GM19395 (cell line): Measurements from ENCODE around the gene INSR.
"Not testable (repeated sequence)": the region's sequence is repeated elsewhere in the genome, so short reads cannot be mapped to it uniquely, and the experiment has no call there.

Source experiments
- ATAC-seq: cut with Tn5 transposase; IDR thresholded peaks from one replicate; pipeline ENCODE4 v1.9.1; 2021; ENCODE audit warnings: mild to moderate bottlenecking, moderate library complexity; ENCODE audit not compliant: unreplicated experiment

INSR gene

DNA sequence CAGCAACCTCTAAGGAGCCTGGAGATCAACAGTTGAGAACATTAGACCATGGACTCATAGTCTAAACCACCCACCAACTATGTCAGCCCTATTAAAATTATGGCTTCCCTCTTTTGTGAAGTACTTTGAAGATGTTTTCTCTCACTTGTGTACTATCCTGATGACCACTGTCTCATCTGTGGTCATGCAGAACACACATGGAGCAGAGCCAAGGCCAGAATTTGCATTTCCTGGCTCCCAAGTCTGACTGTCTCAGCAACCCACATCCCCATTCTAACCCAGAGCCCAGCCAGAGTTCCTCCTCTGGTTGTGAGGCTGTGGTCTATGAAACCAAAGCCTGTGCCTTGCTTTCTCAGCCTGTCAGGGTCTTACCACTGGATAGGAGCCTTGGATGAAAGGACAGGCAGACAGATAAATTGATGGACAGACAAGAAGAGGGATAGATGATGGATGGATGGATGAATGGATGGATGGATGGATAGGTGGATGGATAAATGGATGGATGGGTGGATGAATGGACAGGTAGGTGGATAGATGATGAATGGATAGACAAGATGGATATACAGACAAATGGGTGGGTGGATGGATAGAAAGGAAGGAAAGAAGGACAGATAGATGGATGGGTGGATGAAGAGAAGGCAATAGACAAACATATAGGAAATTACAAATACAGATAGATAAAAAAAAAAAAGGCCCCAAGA lies 189.3 kb downstream of the INSR start:
- no peak for ATAC-seq

- no peak for ATAC-seq
Observed at GRCh38 chr19:7101498-7102253, 192.5 kb downstream of the INSR start.

DNA sequence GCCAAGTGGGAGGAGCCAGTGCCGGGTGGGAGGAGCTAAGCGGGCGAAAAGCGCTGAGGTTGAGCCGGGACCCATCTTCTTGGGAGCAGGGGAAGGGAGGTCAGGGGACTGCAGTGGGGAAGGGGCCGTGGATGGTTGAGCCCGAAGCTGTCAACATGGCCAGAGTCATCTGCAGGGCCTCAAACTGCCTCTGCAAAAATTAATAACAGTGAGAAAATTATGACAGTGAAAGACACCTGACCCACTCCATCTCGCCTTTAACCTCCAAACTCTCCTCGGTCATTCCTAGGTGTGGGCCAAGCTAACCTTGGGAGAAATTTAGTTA lies 194.7 kb downstream of the INSR start:
- no peak for ATAC-seq

DNA sequence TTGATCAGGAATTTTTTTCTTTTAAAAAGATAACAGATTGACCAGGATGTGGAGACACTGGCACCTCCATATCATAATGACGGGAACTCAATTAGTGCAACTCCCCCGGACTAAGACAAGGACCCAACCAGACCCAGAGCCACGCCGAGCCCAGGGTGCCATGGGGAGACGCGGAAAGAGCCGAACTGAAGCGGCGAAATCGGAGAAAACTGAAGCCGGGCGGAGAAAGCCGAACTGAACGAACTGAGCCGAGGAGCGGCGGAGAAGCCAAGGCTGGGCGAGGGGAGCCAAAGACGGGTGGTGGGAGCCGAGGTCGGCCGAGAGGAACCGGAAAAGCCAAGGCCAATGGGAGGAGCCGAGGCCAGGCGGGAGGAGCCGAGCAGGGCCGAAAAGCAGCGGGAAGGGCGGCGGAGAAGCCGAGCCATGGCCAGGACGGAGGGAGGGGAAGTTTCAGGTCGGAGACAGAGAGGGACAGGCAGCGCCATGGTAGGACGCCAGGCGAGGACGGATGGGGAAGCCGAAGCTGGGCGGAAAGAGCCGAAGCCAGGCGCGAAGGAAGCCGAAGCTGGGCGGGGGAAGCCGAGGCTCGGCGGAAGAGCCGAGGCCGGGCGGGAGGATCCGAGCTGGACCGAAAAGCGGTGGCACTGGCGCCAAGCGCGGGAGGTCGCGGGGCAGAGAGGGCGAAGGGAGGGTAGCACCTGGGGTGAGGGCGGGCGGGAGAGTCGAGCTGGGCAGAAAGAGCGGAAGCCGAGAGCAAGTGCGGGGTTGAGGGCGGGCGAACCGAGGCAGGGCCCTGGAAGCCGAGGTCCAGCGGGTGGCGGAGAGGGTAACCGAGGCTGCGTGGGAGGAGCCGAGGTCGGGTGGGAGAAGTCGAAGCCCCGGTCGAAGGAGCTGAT lies 195.3 kb downstream of the INSR start:
- ATAC-seq, result peak; percentile 84

GRCh38 chr19:7098096-7098495 lies 196.1 kb downstream of the INSR start:
- ATAC-seq, result no peak

DNA sequence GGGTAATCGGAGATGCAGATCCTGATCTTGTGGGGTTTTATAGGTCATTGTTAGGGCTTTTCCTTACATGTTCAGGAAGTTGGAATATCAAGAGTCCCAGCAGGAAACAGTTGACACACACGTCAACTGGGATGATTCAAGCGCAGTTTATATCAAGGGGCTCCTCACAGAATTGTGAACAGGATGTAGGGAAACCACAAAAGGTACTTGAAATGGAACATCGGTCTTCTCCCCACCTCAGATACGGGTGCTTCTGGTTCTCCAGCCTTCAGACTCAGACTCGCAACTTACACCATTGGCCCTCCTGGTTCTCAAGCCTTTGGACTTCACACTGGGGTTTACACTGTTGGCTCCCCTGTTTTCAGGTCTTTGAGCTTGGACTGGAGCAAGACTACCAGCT lies 205.2 kb downstream of the INSR start:
- ATAC-seq, result no peak

DNA sequence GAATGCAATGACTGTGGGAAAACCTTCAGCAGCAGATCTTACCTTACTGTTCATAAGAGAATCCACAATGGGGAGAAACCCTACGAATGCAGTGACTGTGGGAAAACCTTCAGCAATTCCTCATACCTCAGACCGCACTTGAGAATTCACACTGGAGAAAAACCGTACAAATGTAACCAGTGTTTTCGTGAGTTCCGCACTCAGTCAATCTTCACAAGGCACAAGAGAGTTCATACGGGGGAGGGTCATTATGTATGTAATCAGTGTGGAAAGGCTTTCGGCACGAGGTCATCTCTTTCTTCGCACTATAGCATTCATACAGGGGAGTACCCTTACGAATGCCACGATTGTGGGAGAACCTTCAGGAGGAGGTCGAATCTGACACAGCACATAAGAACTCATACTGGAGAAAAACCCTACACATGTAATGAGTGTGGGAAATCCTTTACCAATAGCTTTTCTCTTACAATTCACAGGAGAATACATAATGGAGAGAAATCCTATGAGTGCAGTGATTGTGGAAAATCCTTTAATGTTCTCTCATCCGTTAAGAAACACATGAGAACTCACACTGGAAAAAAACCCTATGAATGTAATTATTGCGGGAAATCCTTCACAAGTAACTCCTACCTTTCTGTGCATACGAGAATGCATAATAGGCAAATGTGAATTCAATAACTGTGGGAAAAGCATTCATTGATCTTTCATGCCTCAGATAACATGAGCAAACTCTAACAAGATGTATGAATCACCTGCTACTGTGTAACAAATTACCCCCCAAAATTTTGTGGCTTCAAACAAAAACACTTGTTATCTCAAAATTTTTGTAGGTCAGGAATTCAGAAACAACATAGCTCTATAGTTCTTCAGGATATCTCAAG lies 210.9 kb downstream of the INSR start:
- ATAC-seq, result no peak

DNA sequence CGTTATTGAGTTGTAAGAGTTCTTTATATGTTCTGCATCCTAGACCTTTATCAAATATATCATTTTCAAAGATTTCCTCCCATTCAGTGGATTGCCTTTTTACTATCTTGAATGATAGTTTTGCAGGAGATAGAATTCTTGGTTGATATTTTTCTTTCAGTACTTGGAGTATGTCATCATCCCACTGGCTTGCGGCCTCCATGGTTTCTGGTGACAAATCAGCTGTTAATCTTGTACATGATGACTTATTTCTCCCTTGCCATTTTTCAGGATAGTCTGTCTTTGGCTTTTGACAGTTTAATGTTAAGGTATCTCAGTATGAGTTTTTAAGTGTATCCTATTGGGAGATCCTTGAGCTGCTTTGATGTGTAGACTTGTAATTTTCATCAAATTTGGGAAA lies 216.2 kb downstream of the INSR start:
- ATAC-seq, result no peak

DNA sequence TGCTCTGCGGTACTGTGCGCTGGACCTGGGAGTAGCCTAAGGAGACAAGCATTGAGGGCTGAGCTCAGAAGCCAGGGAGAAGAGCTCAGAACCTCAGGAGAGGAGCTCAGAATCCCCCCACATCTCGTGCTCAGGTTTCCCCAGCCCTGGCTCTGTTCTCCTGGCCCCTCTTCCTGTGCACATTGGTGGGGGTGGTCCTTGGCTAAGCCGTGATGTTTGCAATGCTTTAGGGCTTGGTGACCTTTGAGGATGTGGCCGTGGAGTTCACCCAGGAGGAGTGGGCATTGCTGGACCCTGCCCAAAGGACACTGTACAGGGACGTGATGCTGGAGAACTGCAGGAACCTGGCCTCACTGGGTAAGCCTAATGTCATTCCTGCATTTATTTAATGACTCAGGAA lies 218.1 kb downstream of the INSR start:
- no peak for ATAC-seq

- no peak for ATAC-seq
Observed at GRCh38 chr19:7074705-7075282, 219.4 kb downstream of the INSR start.

- no peak for ATAC-seq
Observed at GRCh38 chr19:7072541-7072940, 221.7 kb downstream of the INSR start.

GRCh38 chr19:7069904-7070226 lies 224.3 kb downstream of the INSR start:
- peak; percentile 22 for ATAC-seq

DNA sequence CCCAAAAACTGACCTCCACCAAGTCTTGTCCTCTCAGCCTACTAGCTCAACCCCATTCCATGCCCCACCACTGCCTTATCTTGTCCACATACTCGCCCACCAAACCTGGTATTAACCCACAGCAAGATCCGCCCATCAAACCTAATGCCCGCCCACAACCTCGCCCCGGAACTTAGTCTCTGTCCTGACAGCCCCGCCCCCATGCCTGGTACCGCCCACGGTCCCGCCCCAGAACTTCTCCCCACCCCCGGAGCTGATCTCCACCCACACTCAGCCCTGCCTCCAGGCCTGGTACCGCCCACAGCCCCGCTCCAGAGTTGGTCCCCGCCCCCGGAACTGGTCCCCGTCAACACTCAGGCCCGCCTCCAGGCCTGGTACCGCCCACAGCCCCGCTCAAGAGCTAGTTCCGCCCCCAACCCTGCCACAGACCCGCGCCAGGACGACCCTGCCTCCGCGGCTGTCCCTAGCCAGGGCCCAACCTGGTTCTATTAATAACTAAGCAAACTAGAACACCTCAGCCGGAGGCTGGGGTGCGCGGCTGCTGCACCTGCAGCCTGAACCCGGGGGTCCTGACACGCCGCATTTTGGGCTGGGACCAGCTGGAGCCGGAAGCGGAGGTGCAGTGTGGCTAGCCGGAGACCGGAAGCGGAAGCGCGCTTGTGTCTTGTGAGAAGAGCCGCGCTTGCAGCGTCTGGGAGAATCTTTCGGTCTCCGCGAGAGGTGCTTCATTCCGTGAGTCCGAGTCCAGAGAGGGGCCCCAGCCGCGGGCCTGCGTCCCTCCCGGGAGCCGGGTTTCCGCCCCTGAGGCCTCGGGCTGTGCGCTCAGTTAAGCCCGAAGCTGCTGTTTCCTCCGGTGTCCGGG lies 224.9 kb downstream of the INSR start, which contains the start of gene ZNF557:
ZNF557 (plus strand) TSS at position 662 of the 862 bp plus-strand sequence. CDS start 5,372 bp downstream, outside the sequence.
- peak; percentile 94 for ATAC-seq

GRCh38 chr19:7068599-7068998 lies 225.6 kb downstream of the INSR start:
- ATAC-seq, result no peak

DNA sequence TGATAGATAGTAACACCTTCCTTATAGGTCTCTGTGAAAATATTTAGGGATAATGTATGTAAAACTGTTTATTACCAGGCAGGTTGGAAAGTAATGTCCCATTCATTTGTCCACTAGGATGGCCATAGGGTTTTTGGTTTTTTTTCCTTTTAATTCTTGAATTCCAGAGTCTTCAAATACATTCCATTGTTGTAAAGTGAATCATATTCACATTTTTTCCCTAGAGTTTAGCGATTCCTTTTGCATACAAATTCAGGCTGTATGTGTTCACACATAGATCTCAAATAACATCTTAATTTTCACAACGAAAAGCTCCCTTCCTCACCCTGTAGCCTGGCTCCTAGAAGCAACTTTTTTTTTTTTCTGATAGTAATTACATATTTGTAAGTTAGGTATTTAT lies 226.5 kb downstream of the INSR start:
- ATAC-seq, result no peak

DNA sequence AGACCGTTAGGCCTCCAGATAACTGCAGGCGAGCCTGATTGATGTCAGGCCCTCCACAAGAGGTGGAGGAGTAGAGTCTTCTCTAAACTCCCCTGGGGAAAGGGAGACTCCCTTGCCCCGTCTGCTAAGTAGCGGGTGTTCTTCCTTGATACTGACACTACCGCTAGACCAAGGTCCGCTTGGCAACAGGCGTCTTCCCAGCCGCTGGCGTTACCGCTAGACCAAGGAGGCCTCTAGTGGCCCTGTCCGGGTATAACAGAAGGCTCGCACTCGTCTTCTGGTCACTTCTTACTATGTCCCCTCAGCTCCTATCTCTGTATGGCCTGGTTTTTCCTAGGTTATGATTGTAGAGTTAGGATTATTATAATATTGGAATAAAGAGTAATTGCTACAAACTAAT lies 227.1 kb downstream of the INSR start:
- not testable (repeated sequence) for ATAC-seq

DNA sequence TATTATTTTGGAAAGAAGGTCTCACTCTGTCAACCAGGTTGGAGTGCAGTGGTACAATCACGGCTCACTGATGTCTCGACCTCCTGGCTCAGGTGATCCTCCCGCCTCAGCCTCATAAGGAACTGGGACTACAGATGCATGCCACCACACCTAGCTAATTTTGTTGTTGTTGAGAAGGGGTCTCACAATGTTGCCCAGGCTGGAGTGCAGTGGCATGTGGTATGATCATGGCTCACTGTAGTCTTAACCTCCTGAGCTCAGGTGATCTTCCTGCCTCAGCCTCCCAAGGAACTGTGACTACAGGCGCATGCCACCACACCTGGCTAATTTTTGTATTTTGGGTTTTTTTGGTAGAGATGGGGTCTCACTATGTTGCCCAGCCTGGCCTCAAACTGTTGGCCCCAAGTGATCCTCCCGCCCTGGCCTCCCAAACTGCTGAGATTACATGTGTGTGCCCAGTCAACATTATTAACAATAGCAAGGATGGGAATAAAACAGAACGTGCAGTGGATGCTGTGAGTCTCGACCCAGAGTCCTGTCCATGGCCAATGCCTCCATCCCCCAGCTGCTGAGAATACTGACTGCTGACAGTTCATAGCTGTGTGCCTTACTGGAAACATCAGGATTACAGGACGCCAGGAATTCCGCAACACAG lies 230.3 kb downstream of the INSR start:
- no peak for ATAC-seq

- ATAC-seq, result no peak
Observed at GRCh38 chr19:7063339-7063738, 230.9 kb downstream of the INSR start.
